ENCODE measurements around the gene FOXB2. TPM values are rescaled to one million over a fixed set of nuclear protein-coding genes. Genes with fewer than 3 reads are reported as not detected.

FOXB2 gene
- total RNA-seq, 2 experiments from 2014 or later = not detected

DNA sequence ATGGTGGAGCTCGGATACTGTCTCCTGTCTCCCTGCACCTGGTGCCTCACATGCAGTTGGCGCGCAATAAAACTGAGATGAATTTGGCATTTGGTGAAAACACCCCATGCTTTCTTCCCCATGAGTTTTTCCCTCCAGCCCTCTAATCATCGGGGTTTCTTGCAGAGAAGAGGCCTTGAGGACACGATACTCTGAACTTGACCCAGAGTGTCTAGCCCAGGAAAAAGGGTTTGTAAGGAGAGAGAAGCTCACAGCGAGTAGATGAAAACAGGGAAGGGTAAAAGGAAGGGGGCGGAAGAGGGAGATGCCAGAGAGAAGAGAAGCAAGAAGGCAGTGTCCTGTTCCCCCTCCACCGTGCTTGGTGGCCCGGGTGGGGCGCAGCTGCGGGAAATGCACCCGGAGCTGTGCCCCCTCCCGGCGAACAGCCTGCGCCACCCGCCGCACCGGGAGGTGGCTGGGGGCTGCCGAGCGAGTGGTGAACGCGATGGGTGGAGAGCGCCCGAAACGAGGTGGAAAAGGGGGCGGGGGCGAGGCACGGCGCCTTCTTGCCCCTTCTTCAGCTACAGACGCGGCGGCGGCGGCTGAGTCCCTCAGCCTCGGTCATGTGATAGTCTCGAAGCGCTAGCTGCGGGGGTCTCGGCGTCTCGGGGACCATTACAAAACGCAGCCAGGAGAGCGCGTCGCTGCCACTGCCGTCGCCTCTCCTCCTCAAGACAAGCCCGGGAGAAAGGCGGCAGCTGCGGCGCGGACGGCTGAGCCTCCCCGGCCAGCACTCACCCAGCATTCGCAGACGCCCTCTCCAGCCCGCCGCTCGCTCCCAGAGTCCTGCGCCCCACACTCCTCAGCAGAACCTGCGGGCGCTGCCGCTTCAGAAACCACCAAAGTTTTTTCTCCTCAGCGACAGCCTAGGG, 1.1 kb upstream of the FOXB2 start:
- no peaks in the 10 kb centered on the region for H3K36me3 ChIP-seq (ENCODE audit: insufficient read depth, low read length)
- DNase-seq (ENCODE audit: low spot score) = no peak
- no peaks in the 10 kb centered on the region for H3K4me1 ChIP-seq (ENCODE audit: insufficient read depth, low read length, poor library complexity, severe bottlenecking)
- ChIA-PET POLR2A (no interaction called here), CTCF (ENCODE audit: unreplicated experiment) (no interaction called here)
- H4K20me1 ChIP-seq (ENCODE audit: insufficient read depth, low read length) = no peaks in the 10 kb centered on the region
- TF ChIP-seq, protein P1, sequence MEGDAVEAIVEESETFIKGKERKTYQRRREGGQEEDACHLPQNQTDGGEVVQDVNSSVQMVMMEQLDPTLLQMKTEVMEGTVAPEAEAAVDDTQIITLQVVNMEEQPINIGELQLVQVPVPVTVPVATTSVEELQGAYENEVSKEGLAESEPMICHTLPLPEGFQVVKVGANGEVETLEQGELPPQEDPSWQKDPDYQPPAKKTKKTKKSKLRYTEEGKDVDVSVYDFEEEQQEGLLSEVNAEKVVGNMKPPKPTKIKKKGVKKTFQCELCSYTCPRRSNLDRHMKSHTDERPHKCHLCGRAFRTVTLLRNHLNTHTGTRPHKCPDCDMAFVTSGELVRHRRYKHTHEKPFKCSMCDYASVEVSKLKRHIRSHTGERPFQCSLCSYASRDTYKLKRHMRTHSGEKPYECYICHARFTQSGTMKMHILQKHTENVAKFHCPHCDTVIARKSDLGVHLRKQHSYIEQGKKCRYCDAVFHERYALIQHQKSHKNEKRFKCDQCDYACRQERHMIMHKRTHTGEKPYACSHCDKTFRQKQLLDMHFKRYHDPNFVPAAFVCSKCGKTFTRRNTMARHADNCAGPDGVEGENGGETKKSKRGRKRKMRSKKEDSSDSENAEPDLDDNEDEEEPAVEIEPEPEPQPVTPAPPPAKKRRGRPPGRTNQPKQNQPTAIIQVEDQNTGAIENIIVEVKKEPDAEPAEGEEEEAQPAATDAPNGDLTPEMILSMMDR (conservative IDR thresholded peaks at IDR 0.05; ENCODE audit: low read length) = no peak
- TF ChIP-seq EZH2phosphoT487 (IDR thresholded peaks at IDR 0.05; ENCODE audit: borderline replicate concordance, low read depth, low read length) = no peak
- intact Hi-C loops (cut with micrococcal nuclease; ENCODE audit: unreplicated experiment) = no loop called here
- BruUV-seq (replicated peaks) = no TSS peak
- H3K9me2 ChIP-seq (ENCODE audit: insufficient read depth, low read length) = no peaks in the 10 kb centered on the region
- no peak overlapping the region for H2AFZ ChIP-seq (ENCODE audit: low read length)
- H3K27ac ChIP-seq (ENCODE audit: low read depth, low read length, poor library complexity, severe bottlenecking) = no peak overlapping the region
- H3K79me2 ChIP-seq (ENCODE audit: insufficient read depth, low read depth, low read length) = no peaks in the 10 kb centered on the region
- no peak overlapping the region for H3K4me3 ChIP-seq (ENCODE audit: low read depth, low read length, poor library complexity, severe bottlenecking)
- H3K4me2 ChIP-seq (ENCODE audit: low read length) = no peak overlapping the region
- H3K9me3 ChIP-seq (ENCODE audit: low read length) = no peaks in the 10 kb centered on the region

DNA sequence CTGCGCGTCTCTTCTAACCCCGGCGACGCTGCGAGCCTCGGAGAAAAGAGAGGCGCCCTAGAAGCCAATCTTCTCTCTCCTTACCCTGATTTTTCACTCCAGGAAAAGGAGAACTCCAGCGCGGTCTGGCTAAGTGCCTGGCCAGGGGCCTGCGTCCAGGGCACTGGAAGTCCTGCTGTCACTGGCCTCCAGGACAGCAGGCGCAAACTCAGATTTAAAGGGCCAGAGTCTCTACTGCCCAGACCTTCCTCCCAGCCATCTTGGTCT, 553 bp upstream of the FOXB2 start:
- ChIA-PET CTCF (ENCODE audit: unreplicated experiment) (no interaction called here), POLR2A (no interaction called here)
- DNase-seq (ENCODE audit: low spot score) = no peak
- BruUV-seq (replicated peaks) = no TSS peak
- Histone ChIP-seq H3K79me2 (ENCODE audit: insufficient read depth, low read depth, low read length) (no peaks in the 10 kb centered on the region), H3K9me3 (ENCODE audit: low read length) (no peaks in the 10 kb centered on the region), H3K9me2 (ENCODE audit: insufficient read depth, low read length) (no peaks in the 10 kb centered on the region), H3K36me3 (ENCODE audit: insufficient read depth, low read length) (no peaks in the 10 kb centered on the region), H3K27ac (ENCODE audit: low read depth, low read length, poor library complexity, severe bottlenecking) (no peak overlapping the region), H3K4me1 (ENCODE audit: insufficient read depth, low read length, poor library complexity, severe bottlenecking) (no peaks in the 10 kb centered on the region), H3K4me2 (ENCODE audit: low read length) (no peak overlapping the region), H4K20me1 (ENCODE audit: insufficient read depth, low read length) (no peaks in the 10 kb centered on the region), H2AFZ (ENCODE audit: low read length) (no peak overlapping the region), H3K4me3 (ENCODE audit: low read depth, low read length, poor library complexity, severe bottlenecking) (no peak overlapping the region)
- intact Hi-C loops (cut with micrococcal nuclease; ENCODE audit: unreplicated experiment) = no loop called here
- TF ChIP-seq, protein P1 (conservative IDR thresholded peaks at IDR 0.05; ENCODE audit: low read length) = no peak
- TF ChIP-seq EZH2phosphoT487 (IDR thresholded peaks at IDR 0.05; ENCODE audit: borderline replicate concordance, low read depth, low read length) = no peak

DNA sequence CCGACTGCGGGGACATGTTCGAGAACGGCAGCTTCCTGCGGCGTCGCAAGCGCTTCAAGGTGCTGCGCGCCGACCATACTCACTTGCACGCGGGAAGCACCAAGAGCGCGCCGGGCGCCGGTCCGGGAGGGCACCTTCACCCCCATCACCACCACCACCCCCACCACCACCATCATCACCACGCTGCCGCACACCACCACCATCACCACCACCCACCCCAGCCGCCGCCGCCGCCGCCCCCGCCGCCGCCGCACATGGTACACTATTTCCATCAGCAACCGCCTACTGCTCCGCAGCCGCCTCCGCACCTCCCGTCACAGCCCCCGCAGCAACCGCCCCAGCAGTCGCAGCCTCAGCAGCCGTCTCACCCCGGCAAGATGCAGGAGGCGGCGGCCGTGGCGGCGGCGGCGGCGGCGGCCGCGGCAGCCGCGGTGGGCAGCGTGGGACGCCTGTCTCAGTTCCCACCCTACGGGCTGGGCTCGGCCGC, 514 bp downstream of the FOXB2 start:
- Histone ChIP-seq H3K36me3 (ENCODE audit: insufficient read depth, low read length) (no peaks in the 10 kb centered on the region), H3K4me2 (ENCODE audit: low read length) (no peak overlapping the region), H2AFZ (ENCODE audit: low read length) (no peak overlapping the region), H3K79me2 (ENCODE audit: insufficient read depth, low read depth, low read length) (no peaks in the 10 kb centered on the region), H3K9me3 (ENCODE audit: low read length) (no peaks in the 10 kb centered on the region), H3K4me3 (ENCODE audit: low read depth, low read length, poor library complexity, severe bottlenecking) (no peak overlapping the region), H3K9me2 (ENCODE audit: insufficient read depth, low read length) (no peaks in the 10 kb centered on the region), H3K27ac (ENCODE audit: low read depth, low read length, poor library complexity, severe bottlenecking) (no peak overlapping the region), H4K20me1 (ENCODE audit: insufficient read depth, low read length) (no peaks in the 10 kb centered on the region), H3K4me1 (ENCODE audit: insufficient read depth, low read length, poor library complexity, severe bottlenecking) (no peaks in the 10 kb centered on the region)
- BruUV-seq (replicated peaks) = no TSS peak
- intact Hi-C loops (cut with micrococcal nuclease; ENCODE audit: unreplicated experiment) = no loop called here
- ChIA-PET CTCF (ENCODE audit: unreplicated experiment) (no interaction called here), POLR2A (no interaction called here)
- DNase-seq (ENCODE audit: low spot score) = no peak
- TF ChIP-seq EZH2phosphoT487 (IDR thresholded peaks at IDR 0.05; ENCODE audit: borderline replicate concordance, low read depth, low read length) = no peak
- TF ChIP-seq, protein P1 (conservative IDR thresholded peaks at IDR 0.05; ENCODE audit: low read length) = no peak
